Activated T-cell treated with anti-CD3 and anti-CD28 coated beads for 4 hours (primary cell): ENCODE measurements around the gene ADAMTS7.
"Not testable (repeated sequence)": the region's sequence is repeated elsewhere in the genome, so short reads cannot be mapped to it uniquely, and the experiment has no call there.

Experiments used
- DNase-seq: peaks from one replicate; pipeline ENCODE4 v3.0.0-alpha.2; 2020

The ADAMTS7 gene

GRCh38 chr15:78752492-78753358, 58.5 kb downstream of the ADAMTS7 start:
- DNase-seq, result no peak

DNA sequence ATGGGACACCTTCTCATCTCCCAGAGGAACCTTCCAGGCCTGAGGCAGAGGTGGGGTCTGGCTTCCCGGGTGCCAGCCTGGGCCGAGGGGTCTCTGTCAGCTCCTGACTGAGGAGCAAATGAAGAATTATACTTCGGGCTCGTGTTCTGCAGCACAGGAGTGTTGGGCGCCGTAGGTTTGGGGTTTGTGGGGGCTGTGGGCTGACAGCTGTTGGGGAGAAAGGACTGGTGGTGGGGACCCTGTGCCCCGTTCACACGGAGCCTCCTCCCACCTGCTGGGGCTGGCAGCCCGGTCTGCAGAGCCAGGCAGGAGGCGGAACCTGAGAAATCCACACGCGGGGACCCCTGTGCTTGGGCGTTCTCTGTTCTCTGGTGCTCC, 59.7 kb downstream of the ADAMTS7 start:
- no peak for DNase-seq

GRCh38 chr15:78750974-78751601, 60.2 kb downstream of the ADAMTS7 start:
- peak; percentile 85 for DNase-seq

DNA sequence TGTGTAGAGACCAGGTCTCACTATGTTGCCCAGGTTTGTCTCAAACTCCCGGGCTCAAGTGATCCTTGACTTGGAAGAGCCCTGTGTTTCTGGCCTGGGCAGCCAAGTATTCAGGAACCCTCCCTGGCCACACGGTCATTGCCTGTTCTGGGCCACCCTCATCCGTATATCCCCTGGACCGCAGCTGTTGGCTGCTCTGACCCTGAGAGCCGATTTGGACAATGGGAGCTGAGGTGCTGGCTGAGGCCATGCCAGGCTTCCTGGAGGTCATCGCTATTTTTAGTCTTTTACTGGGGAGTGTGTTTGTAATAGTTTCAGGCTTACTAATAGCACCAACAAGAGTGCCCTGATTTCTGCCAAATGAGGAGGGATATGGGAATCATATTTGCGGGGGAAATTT, 60.7 kb downstream of the ADAMTS7 start:
- no peak for DNase-seq

DNA sequence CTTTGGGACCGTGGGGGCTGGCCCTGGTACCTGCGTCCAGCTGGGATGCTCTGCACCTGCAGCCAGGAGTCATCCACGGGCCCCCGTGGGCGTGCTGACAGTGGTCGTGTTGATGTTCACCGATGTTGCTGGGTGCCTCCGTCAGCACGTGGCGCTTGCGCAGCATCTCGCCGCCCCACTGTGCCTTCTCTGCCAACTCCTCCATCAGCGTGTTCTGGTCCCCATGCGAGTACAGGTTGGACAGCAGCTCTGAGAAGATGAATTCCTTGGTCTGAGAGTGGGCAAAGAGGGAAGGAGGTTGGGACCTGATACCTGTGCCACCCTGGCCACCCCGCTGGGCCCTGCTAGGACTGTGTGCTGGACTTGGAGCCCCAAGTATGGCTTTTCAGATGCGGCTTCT, 61.4 kb downstream of the ADAMTS7 start:
- DNase-seq, result no peak

- not testable (repeated sequence) for DNase-seq
Measured at GRCh38 chr15:78747877-78748276, 63.4 kb downstream of the ADAMTS7 start.

DNA sequence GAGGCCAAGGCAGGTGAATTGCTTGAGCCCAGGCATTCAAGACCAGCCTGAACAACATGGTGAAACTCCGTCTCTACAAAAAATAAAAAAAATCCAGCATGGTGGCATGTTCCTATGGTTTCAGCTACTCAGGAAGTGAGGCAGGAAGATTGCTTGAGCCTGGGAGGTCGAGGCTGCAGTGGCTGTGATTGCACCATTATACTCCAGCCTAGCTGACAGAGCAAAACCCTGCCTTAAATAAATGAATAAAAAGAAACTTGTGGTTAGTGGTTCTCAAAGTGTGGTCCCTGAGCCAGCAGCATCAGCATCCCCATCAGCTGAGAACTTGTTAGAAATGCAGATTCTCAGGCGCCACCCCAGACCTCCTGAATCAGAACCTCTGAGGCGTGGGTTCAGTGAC, 69.6 kb downstream of the ADAMTS7 start:
- DNase-seq, result not testable (repeated sequence)

GRCh38 chr15:78740904-78741274, 70.4 kb downstream of the ADAMTS7 start:
- DNase-seq, result no peak

DNA sequence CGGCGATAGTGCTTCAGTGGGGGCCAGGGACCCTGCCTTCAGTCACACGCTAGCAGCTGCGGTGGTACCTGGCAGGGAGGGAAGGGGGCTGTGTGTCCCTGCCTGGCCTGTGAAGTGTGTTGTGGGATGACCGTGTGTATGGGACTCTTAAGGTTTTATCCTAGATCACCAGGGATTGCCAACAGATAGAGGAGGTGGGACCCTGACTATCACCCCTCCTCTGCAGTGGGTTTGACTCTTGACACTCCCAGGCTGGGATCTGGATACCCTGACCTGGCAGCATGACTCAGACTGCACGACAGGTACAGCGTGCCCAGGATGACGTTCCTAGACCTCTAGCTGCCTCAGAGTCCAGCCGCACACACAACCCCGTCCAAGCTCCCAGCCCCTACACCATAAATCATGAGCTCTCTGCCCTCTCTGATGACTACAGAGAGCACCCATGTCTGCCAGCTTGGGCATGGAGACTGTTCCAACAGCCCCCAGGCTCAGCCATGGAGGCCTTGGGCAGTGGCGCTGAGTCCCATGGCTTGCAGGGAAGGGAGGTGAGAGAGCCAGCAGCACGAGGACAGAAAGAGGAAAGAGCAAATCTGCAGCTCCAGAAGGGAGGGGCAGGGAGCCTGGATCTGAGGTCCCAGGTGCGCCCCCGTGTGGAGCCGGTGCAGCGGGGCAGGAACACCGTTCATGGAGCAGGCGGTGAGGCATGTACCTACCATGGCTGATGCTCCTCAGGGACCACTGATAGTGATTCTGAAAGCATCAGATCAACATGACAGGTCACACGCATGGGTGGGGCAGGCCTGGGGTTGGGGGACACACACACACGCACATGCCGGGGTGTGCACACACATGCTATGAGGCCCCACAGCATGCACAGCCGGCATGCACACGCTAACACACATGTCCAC, 71.0 kb downstream of the ADAMTS7 start:
- DNase-seq, result no peak

GRCh38 chr15:78739206-78739605, 72.1 kb downstream of the ADAMTS7 start:
- DNase-seq, result no peak

DNA sequence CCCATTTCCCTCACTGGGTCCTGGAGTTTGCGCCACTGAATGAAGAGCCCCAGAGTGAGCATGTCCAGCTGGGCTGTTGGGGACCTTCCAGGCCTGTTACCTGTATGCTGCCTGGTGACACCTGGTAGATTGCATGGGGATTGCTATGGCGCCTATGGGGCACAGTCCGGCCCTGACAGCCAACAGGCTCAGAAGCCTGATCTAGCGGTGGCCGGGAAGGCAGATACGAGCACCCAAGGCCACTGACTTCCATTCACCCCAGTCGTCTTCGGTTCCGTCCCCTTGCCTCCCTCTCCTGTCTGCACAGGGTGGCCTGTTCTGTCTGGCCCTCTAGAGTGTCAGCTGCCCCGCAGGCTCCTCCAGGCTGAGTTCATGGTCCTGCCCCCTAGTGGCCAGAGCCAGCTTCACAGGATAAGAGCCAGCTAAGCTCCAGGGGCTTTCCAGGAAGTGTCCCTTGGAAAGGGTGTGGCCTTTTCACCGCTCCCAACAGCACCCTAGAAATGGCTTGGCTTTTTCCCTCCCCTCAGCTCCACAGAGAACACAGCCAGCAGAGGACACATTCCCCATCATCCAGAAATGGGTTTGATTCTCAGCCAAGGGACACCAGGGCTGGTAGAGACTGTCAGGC, 73.2 kb downstream of the ADAMTS7 start:
- not testable (repeated sequence) for DNase-seq

DNA sequence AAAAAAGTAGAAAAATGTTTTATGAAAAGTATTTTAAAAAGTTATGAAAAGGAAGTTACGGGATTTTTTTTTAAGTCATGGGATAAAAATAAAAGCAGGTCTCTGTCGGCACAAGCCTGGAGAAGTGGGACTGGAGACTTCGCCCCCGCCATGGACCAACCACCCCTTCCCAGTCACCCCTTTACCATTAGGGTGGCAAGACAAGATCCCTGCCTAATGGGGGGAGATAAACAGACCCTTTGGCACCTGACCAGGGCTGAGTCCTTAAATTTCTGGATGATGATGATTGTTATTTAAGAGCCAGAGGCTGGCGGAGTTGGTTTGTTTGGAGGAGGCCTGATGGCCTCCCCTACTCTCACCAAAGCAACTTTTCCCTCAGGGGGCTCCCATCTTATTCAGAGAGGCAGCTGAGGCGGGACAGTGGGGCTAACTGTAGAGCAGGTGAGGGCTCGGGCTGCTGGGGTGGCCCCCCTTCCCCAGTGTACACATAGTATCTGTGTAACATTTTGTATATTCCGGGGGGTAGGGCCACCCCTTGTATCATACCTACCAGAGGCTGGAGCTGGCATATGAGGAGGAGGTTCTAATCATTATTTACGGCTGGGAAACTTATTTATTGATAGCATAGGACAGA, 74.0 kb downstream of the ADAMTS7 start:
- no peak for DNase-seq

GRCh38 chr15:78736286-78736685, 75.0 kb downstream of the ADAMTS7 start:
- DNase-seq, result not testable (repeated sequence)

GRCh38 chr15:78734451-78735064, 76.7 kb downstream of the ADAMTS7 start:
- DNase-seq, result no peak

DNA sequence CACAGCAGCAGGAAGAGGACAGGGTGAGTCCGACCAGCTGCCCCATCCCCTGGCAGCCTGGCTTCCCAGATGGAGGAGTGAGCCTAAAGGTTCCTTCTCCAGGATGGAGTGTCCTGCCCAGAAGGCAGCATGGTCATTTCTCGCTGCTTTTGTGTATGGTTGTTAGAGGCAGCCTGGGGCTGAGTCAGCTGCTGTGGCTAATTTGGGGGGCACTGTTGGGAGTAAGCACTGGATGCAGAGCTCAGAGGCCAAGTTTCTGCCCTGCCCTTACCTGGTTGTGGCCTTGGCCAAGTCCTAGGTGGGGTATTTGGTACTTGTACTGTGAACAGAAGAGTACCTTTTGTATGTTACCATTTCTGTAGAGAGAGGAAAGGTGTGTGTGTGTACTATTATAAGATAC, 78.6 kb downstream of the ADAMTS7 start:
- no peak for DNase-seq

DNA sequence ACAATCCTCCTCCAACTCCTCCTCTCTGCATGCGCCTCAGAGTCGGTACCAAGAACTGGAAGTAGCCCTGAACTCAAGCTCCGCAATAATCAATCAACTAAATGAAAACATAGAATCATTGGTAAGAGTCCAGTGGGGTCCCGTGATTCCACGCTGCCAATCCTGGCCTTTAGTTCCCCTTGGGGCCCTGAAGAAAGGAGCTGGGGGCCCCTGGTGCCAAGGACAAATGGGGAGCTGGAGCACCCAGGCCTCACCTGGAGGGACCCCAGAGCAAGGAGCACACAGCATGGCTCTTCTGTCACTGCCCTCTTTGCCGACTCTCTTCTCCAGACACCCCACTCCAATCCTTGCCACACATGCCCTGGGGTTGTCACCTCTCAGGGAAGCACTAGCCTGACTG, 80.3 kb downstream of the ADAMTS7 start:
- DNase-seq, result no peak

DNA sequence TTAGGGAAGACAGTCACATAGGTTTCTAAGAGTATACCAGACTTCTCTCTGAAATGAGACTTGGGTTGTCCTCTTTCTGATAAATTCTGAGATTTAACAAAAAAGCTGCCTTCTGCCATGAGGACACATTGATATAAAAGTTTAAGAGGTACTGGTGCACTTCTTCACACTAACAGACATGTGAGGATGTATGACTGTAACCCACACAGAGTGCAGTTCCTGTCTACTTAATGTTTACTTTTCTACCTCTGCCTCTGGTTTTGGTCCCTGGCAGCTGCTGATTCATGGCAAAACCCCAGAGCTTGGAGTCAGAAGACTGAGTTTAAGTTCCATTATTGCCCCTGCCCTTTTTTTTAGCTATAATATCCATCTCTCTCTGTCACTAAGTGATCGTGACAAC, 82.8 kb downstream of the ADAMTS7 start:
- not testable (repeated sequence) for DNase-seq

- DNase-seq, result no peak
Measured at GRCh38 chr15:78727561-78727960, 83.7 kb downstream of the ADAMTS7 start.

GRCh38 chr15:78726870-78727551, 84.3 kb downstream of the ADAMTS7 start:
- DNase-seq, result no peak

- not testable (repeated sequence) for DNase-seq
Measured at GRCh38 chr15:78719819-78720450, 91.3 kb downstream of the ADAMTS7 start.

- DNase-seq, result no peak
Measured at GRCh38 chr15:78718837-78719236, 92.4 kb downstream of the ADAMTS7 start.
